Measurements from ENCODE around the gene CALD1. TPM values are rescaled to one million over a fixed set of nuclear protein-coding genes. Genes with fewer than 3 reads are reported as not detected.

The CALD1 gene
- total RNA-seq, 1 experiment from 2014 or later, result 22.1 TPM

DNA sequence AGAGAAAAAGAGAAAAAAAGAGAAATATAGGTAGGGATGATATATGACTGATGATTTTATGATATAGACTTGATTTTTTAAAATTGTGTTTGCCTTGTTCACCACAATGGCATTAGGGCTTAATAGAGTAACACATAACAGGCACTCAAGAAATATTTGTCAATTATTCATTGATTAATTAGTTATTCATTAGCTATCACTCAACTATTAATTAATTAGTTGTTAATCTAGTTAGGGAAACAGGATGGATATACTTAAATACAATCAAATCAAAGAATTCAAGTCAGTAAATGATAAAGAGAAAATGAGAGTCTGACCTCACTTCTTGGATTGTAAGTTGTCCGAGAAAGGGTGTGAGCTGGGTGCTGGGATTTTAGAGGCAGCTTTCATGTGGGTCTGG lies 15.1 kb upstream of the CALD1 start:
- Histone ChIP-seq H4K20me1 (ENCODE audit: low read length) (no peaks in the 10 kb centered on the region), H3K4me2 (ENCODE audit: low read length) (no peak overlapping the region), H3K36me3 (ENCODE audit: low read depth, low read length) (no peaks in the 10 kb centered on the region), H3K79me2 (ENCODE audit: low read length) (no peaks in the 10 kb centered on the region), H3K9ac (ENCODE audit: low read length) (no peak overlapping the region), H3K9me3 (ENCODE audit: low read length) (no peaks in the 10 kb centered on the region), H3K27ac (ENCODE audit: low read length) (no peak overlapping the region), H2AFZ (ENCODE audit: low read length) (no peak overlapping the region), H3K4me3 (ENCODE audit: low read length) (no peak overlapping the region), H3F3A (ENCODE audit: low read length, unreplicated experiment) (no peaks in the 10 kb centered on the region), H3K9me2 (replicated peaks; ENCODE audit: low read length) (no peaks in the 10 kb centered on the region), H3K4me1 (ENCODE audit: insufficient read depth, low read length) (no peaks in the 10 kb centered on the region), H3K27me3 (ENCODE audit: low read length) (no peaks in the 10 kb centered on the region)
- TF ChIP-seq EZH2phosphoT487 (IDR thresholded peaks at IDR 0.05; ENCODE audit: borderline replicate concordance, low read length) (no peak), EZH2 (IDR thresholded peaks at IDR 0.05; ENCODE audit: low read length, unreplicated experiment) (no peak)
- TF ChIP-seq, protein P1, sequence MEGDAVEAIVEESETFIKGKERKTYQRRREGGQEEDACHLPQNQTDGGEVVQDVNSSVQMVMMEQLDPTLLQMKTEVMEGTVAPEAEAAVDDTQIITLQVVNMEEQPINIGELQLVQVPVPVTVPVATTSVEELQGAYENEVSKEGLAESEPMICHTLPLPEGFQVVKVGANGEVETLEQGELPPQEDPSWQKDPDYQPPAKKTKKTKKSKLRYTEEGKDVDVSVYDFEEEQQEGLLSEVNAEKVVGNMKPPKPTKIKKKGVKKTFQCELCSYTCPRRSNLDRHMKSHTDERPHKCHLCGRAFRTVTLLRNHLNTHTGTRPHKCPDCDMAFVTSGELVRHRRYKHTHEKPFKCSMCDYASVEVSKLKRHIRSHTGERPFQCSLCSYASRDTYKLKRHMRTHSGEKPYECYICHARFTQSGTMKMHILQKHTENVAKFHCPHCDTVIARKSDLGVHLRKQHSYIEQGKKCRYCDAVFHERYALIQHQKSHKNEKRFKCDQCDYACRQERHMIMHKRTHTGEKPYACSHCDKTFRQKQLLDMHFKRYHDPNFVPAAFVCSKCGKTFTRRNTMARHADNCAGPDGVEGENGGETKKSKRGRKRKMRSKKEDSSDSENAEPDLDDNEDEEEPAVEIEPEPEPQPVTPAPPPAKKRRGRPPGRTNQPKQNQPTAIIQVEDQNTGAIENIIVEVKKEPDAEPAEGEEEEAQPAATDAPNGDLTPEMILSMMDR (conservative IDR thresholded peaks at IDR 0.05; ENCODE audit: low read depth, low read length), result no peak
- intact Hi-C loops (cut with micrococcal nuclease), result no loop called here
- ChIA-PET CTCF (no interaction called here), POLR2A (ENCODE audit: unreplicated experiment) (no interaction called here)
- no TSS peak for BruUV-seq (replicated peaks)
- no peak for DNase-seq
- ATAC-seq, result no peak

DNA sequence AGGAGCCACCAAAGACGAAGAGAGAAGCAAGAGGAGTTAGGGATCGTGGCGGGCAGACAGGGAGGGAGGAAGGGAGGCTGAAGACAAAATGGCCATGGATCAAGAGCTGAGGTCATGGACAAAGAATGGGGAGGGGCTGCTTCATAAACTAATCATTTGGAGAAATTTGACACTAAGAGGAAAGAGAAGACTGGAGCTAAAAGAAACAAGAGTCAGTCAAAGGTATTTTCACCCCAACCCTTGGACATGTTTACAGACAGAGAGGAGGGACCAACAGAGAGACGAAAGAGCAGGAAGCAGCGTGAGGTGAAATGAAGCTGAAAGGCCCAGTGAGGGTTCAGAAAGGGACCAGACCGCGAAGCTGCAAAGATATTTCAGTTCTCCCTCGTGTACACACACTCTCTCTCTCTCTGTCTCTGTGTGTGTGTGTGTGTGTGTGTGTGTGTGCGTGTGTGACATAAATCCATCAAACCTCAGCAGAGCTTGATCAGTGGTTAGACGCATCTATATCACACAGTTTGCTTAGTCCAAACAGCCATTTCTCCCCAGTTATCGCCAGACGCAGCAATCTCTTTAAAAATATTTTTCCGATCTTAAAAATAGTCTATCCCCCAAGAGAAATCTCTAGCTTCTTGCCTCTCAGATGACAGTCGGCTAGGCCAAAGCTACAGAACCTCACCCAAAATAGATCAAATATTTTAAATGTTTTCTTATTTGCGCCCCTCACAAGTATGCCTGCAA lies 12.5 kb upstream of the CALD1 start:
- Histone ChIP-seq H3K9me2 (replicated peaks; ENCODE audit: low read length) (no peaks in the 10 kb centered on the region), H3F3A (ENCODE audit: low read length, unreplicated experiment) (no peaks in the 10 kb centered on the region), H3K79me2 (ENCODE audit: low read length) (no peaks in the 10 kb centered on the region), H3K4me2 (ENCODE audit: low read length) (no peak overlapping the region), H3K4me1 (ENCODE audit: insufficient read depth, low read length) (peaks cover 4% of the 10 kb centered on the region; the same call in 1 of the 2 replicates), H3K27ac (ENCODE audit: low read length) (no peak overlapping the region), H4K20me1 (ENCODE audit: low read length) (no peaks in the 10 kb centered on the region), H3K27me3 (ENCODE audit: low read length) (no peaks in the 10 kb centered on the region), H3K4me3 (ENCODE audit: low read length) (no peak overlapping the region), H3K36me3 (ENCODE audit: low read depth, low read length) (no peaks in the 10 kb centered on the region), H2AFZ (ENCODE audit: low read length) (no peak overlapping the region), H3K9me3 (ENCODE audit: low read length) (no peaks in the 10 kb centered on the region), H3K9ac (ENCODE audit: low read length) (no peak overlapping the region)
- ChIA-PET CTCF (interaction anchor here (0.6 kb wide), 1 partner anchor 56 kb away, joined by 4 read pairs; no protein-coding TSS in a partner anchor), POLR2A (ENCODE audit: unreplicated experiment) (interaction anchor here (0.6 kb wide), 1 partner anchor 710 kb away, joined by 4 read pairs; no protein-coding TSS in a partner anchor)
- no peak for ATAC-seq
- no peak for TF ChIP-seq EZH2phosphoT487 (IDR thresholded peaks at IDR 0.05; ENCODE audit: borderline replicate concordance, low read length)
- TF ChIP-seq, protein P1 (conservative IDR thresholded peaks at IDR 0.05; ENCODE audit: low read depth, low read length), result no peak
- no peak for TF ChIP-seq EZH2 (IDR thresholded peaks at IDR 0.05; ENCODE audit: low read length, unreplicated experiment)
- no peak for DNase-seq
- no TSS peak for BruUV-seq (replicated peaks)
- intact Hi-C loops (cut with micrococcal nuclease), result no loop called here

Data from PC-3 (cell line).